Left ventricle myocardium superior (tissue), 1 donor: ENCODE data around the gene OR10C1. TPM values are rescaled to one million over a fixed set of nuclear protein-coding genes. Genes with fewer than 3 reads are reported as not detected.
"Not testable (repeated sequence)": the region's sequence is repeated elsewhere in the genome, so short reads cannot be mapped to it uniquely, and the experiment has no call there.

Source experiments
- ATAC-seq: fragments of 200-7000 bp; cut with Tn5 transposase; one replicate; pipeline ENCODE4 v1.9.1; 2020; ENCODE audit warnings: mild to moderate bottlenecking, moderate library complexity
- DNase-seq: peaks from one replicate; pipeline ENCODE4 v3.0.0-alpha.2; 2020
- intact Hi-C: fragments of 100-400 bp; cut with micrococcal nuclease; formaldehyde crosslinking; loops from one replicate; pipeline ENCODE4 v1.11.0; 2022
- long read RNA-seq: library from polyadenylated mRNA; unstranded; transcript quantifications from one replicate; pipeline ENCODE4 v2.0.0, GENCODE V29; 2021
- total RNA-seq: library from RNA; stranded (reverse); fragmentation: NEBNext Ultra II Directional; extraction: Animal tissue kit (Norgen Biotek cat#: 25700); gene quantifications from one replicate; pipeline ENCODE4 v1.2.1, GENCODE V29; 2021
- donor health status: DM: no; HTN: yes; CAD: no; lungs with severe emphysema.

Gene OR10C1, protein sequence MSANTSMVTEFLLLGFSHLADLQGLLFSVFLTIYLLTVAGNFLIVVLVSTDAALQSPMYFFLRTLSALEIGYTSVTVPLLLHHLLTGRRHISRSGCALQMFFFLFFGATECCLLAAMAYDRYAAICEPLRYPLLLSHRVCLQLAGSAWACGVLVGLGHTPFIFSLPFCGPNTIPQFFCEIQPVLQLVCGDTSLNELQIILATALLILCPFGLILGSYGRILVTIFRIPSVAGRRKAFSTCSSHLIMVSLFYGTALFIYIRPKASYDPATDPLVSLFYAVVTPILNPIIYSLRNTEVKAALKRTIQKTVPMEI
- total RNA-seq = not detected
- long read RNA-seq = 0 reads

DNA sequence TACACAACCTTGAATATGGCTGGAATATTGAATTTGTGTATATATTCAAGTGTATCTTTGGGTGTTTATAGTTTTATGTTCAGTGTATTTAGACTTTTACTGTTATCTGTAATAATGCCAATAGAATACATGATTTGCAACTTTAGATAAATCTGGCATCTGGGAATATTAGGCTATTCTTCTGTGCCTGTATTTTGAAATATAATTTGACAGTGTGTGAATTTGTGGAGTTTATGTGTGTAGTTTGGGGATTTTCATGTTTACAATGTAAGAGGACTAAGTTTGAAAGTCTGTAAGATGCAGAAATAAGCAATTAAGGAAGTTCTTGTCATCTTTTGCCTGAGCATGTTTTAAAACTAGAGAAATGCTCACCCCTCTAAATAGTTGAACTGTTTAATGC, at the start of gene OR10C1:
Gene OR10C1, plus strand, starts transcription at position 301 of the 400 bp plus-strand sequence. CDS start 710 bp downstream, outside the sequence.
- DNase-seq (no peak), ATAC-seq (no peak)
- intact Hi-C loops = no loop called here

DNA sequence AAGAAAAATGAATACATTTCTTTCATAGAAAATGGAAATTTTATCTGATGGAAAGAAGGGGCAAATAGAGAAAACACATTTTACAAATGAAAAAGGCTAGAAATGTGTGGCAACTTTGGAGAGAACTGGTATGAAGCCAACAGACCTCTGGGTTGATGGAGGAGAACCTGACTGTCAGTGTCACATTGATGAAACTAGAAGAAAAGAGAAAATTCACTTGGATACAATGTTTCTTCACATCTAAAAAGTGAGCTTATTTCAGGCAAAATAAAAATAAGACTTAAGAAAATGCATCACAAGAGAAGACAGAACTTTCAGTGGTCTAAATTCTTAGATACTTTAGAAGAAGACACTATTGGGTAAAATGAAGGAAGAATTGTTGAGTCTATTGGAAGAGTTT, 43.8 kb upstream of the OR10C1 start, which contains the start of gene OR12D2:
Gene OR12D2, plus strand, starts transcription at position 301 of the 400 bp plus-strand sequence. CDS start 1,069 bp downstream, outside the sequence.
- DNase-seq (no peak), ATAC-seq (no peak)
- intact Hi-C loops = no loop called here

DNA sequence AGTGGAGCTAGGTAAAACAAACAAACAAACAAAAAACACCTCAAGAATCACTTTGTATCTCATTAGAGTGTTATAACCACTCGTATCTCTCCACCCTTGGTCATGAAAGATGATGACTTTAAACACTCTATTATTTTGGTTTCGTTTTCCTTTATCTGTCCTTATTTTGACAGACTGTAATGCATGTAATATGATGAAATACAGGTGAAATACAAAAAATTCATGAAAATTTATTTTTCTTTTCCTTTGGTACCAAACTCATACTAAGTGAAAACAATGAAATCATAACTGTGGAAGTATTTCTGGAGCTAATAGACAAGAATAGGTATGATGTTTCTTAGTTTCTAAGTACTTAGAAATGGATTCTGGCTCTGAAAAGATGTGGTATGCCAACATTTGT, 39.6 kb upstream of the OR10C1 start:
- intact Hi-C loops = no loop called here
- no peak for ATAC-seq

DNA sequence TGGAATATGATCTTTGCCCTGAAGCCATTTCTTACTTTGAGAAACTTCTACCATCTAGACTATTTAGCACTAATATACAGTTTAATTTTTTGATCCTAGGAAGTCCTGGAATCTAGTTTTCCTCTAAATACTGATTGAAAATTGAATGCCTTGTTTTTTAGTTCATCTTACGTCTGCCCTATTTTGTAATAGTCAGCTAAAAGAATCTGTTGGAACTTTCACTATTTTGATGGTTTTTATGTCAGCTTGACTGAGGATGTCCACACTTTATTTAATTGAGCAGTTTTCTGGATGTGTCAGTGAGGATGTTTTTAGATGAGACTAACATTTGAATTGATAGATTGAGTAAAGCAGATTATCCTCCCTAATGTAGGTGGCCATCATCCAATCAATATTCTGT, 35.3 kb upstream of the OR10C1 start:
- DNase-seq (no peak), ATAC-seq (no peak)
- intact Hi-C loops = no loop called here

More for the DNA sequence above, 39.6 kb upstream of the OR10C1 start:
- no peak for DNase-seq

DNA sequence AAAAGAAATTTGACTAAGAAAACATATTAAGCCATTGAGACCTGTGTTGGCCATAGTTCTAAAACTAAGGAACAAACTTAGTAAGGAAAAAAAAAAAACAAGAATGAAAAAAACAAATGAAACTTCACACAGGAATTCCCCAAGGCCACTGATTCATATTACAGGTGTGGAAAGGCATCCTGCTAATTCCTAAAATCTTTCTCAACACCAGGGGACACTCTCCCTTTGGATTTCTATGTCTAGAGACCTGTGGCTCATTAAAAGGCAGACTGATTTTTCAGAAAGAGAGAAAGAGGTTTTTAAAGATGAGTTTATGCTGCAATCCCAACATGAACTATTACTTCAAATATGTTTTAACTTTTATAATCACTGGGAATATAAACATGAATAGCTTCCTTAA, 24.5 kb upstream of the OR10C1 start, which contains the start of gene OR12D1:
Gene OR12D1, plus strand, starts transcription at position 341 of the 400 bp plus-strand sequence.
- ATAC-seq = no peak
- DNase-seq = no peak
- intact Hi-C loops = no loop called here

DNA sequence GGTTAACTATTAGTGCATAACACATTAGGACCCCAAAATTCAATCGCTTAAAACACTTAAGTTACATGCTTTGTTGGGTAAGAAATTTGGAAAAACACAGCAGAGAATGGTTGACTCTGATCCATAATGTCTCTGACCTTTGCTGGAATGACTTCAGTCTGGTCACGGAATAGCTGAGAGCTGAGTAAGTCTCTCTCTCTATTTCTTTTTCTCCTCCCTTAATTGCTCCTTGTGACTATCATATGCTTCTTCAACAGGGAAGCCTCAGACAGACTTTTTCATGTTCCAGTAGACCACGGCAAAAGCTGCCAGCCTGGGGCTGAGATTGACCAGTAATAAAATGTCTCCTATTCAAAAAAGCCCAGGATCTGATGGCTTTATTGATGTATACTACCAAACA, 19.6 kb upstream of the OR10C1 start:
- intact Hi-C loops = no loop called here

DNA sequence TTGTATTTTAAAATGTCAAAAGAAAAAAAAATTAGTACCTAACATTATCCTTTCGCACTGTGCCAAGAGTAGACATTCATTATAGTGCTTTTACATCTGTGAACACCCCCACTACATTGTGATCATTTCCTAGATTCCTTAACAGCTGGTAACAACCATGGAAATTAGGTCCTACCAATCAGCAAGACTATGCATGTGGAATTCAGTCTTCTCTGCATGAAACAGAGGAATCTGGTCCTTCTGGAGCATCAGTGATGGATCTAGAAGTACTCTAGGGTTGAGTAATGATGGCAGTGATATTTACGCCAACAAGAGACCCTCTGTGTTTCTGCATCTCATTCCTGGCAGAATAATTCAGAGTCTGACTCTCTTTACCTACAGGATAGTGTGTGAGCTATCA, 14.9 kb upstream of the OR10C1 start:
- ATAC-seq (no peak), DNase-seq (no peak)
- intact Hi-C loops = no loop called here

More for the DNA sequence above, 19.6 kb upstream of the OR10C1 start:
- no peak for ATAC-seq
- no peak for DNase-seq

DNA sequence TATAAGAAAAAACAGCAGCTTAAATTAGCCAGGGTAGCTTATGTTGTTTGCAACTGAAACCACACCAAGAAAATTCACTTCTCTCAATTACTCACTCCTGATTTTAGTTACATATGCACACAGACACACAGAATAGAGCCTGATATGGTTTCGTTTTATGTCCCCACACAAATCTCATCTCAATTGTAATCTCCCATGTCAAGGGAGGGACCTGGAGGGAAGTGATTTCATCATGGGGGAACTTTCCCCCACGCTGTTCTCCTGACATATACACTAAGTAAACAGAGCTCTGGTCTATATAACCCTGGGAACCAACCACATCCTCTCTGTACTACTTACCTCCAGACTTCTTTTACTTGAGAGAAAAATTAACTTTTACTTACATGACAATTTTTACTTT, 14.5 kb upstream of the OR10C1 start:
- ATAC-seq = no peak
- intact Hi-C loops = no loop called here
- no peak for DNase-seq

DNA sequence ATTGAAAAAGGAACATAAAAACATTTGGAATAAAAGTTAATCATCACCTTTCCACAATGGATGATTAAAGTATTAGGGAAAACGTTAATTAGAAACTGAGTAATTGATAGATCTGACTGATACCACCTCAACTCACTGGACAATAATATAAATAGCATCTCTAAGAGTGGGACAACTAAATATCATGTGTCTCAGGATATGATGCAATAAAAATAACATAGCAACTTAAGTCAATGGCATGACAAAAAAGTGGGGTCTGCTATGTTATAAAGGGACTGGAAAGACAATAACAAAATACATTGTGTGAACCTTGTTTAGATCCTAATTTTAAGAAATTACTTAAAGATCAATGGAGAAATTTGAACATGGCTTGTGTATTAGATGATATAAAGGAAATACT, 14.0 kb upstream of the OR10C1 start:
- DNase-seq = no peak
- ATAC-seq = no peak
- intact Hi-C loops = no loop called here

DNA sequence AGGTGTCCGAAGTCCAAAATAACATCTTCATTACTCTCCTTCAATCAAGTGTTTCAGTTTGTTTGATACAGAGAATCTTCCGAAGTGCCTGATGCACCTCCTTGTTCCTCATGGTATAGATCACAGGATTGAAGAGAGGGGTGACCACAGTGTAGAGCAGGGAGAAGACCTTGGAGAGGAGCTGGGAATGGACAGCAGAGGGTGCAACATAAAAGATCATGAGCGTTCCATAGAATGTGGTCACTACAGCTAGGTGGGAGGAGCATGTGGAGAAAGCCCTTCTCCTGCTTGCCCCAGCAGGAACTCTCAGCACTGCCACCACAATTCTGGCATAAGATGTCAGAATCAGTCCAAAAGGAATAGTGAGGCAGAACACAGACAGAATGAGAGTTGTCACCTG, 12.5 kb upstream of the OR10C1 start:
- intact Hi-C loops = no loop called here
- ATAC-seq = no peak

DNA sequence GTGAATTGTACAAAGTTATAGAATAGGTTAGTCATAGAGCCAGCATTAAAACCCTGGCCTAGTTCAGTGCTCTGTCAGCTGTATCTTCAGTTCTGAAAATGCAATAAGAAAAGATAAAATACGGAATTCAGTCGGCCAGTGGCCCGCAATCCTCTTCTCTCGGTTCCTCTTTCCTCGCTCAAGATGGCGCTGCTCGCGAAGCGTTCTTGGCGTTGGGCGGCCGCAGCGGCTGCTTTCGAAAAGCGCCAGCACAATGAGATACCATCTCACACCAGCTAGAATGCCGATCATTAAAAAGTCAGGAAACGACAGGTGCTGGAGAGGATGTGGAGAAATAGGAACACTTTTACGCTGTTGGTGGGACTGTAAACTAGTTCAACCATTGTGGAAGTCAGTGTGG, 2.4 kb upstream of the OR10C1 start:
- ATAC-seq, intact Hi-C loops, DNase-seq: not testable (repeated sequence)

More for the DNA sequence above, 12.5 kb upstream of the OR10C1 start:
- DNase-seq = no peak

DNA sequence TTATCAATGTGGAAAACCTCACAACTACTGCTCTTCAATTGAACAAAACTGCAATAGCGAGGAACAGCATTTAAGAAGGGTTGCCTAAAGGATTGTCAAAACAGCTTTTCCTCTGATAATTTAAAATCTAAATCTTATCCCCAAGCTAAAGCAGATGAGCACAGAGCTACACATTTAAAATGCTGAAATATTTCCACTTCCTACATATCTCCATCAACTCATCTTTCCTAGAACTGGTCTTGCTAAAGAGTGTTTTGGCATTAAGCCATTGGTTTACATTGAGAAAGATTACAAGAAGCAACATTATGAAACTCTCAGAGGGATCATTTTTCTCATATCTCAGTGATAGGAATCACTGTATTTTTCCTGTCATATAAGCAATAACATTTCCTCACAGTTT, 3.6 kb downstream of the OR10C1 start:
- no peak for DNase-seq
- intact Hi-C loops = no loop called here
- ATAC-seq = no peak

DNA sequence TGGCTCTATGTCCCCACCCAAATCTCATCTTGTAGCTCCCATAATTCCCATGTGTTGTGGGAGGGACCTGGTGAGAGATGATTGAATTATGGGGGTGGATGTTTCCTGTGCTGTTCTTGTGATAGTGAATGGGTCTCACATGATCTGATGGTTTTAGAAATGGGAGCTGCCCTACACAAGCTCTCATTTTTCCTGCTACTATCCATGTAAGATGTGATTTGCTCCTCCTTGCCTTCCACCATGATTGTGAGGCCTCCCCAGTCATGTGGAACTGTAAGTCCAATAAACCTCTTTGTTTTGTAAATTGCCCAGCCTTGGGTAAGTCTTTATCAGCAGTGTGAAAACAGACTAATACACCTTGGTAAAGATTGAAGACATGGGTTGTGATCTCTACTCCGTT, 4.9 kb downstream of the OR10C1 start:
- ATAC-seq, DNase-seq, intact Hi-C loops: not testable (repeated sequence)

DNA sequence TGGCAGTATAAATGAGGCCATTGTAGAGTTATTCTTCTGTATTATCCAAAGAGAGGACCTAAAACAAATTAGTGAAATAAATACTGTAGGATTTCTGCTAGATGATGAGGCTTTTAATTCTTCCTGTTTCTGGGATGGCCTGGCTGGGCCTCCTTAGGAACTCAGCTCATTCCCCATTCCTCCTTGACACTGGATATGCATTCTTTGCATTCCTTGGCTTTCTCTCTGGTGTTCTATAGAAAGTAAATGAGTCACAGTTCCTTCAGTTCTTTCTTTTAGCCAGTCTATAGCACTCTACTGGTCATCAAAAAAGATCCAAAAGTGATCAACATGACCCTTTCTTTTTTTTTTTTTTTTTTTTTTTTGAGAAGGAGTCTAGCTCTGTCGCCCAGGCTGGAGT, 8.6 kb downstream of the OR10C1 start:
- intact Hi-C loops = no loop called here
- no peak for DNase-seq
- no peak for ATAC-seq

DNA sequence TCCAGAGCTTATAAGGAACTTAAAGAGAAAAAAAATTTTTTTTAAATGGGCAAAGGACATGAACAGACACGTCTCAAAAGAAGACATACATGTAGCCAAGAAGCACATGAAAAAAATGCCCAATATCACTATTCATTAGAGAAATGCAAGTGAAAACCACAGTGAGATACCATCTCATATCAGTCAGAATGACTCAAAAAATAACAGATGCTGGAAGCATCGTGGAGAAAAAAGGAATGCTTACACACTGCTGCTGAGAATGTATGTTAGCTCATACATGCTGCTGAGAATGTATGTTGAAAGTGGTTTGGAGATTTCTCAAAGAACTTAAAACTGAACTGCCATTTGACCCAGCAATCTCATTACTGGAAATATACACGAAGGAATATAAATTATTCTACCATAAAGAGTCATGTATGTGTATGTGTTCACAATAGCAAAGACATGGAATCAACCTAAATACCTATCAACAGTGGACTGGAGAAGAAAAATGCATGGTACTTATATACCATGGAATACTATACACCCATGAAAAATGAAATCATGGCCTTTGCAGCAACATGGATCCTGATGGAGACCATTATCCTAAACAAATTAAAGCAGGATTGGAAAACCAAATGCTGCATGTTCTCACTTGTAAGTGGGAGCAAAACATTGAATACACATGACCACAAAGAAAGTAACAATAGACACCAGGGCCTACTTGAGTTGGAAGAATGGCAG, 12.5 kb downstream of the OR10C1 start:
- ATAC-seq (no peak), DNase-seq (no peak)
- intact Hi-C loops = no loop called here

DNA sequence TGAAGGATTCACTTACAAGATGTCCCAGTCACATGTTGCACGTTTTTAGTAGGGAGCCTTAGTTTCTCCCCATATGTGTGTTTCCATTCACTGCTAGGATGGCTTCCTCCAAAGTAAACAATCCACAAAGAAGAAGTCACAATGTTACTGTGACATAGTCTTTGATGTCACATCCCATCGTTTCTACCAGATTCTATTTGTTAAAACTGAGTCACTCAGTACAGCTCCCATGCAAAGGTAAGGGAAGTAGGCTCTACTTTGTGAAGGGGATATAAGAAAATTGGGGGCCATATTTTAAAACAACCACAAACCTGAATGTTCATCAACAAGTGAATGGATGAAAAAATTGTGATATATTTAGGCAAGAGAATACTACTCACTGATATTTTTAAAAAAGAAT, 17.9 kb downstream of the OR10C1 start, which contains the start of the genes OR11A1 and OR2H1:
Gene OR11A1, minus strand, starts transcription at position 101 of the 400 bp plus-strand sequence. CDS start 29,430 bp downstream, outside the sequence.
Gene OR2H1, plus strand, starts transcription at position 185 of the 400 bp plus-strand sequence. CDS start 4,615 bp downstream, outside the sequence.
- intact Hi-C loops = no loop called here
- ATAC-seq (no peak), DNase-seq (no peak)

DNA sequence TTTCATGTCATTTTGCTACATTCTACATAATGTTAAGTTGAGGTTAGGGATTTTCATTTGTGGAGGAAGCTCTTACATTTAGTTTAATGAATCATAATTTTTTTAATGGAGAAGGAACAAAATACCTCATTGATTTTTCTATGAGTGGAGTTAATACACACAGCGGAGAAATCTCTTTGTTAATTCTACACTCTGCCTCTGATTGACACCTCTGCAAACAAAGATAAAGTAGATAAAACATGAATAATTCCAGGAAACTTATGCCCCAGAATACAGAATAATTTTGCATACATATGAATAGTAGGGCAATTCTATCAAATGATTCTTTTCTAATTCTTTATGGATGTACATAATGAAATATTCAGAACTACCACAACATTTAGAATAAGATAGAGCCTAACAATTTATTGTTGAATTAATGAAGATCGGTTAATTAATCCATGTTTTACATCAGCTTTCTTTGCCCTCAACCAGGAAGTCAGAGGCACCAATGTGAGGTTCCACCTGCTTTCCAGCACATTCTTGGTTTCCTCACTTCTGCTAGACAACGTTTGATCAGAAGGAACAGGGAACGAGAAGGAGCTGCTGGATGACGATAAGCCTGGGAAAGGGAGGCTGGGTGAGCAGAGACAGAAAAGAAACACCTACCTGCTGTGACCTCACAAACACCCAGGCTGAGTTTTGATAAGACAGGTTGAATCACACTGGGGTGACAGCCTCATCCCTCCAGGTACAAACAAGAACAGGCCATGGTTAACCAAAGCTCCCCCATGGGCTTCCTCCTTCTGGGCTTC, 22.1 kb downstream of the OR10C1 start:
- intact Hi-C loops = no loop called here

DNA sequence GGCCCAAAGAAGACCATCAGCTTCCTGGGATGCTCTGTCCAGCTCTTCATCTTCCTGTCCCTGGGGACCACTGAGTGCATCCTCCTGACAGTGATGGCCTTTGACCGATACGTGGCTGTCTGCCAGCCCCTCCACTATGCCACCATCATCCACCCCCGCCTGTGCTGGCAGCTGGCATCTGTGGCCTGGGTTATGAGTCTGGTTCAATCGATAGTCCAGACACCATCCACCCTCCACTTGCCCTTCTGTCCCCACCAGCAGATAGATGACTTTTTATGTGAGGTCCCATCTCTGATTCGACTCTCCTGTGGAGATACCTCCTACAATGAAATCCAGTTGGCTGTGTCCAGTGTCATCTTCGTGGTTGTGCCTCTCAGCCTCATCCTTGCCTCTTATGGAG, 22.9 kb downstream of the OR10C1 start:
- intact Hi-C loops = no loop called here
- DNase-seq (no peak), ATAC-seq (no peak)

More for the DNA sequence above, 22.1 kb downstream of the OR10C1 start:
- no peak for ATAC-seq
- no peak for DNase-seq

DNA sequence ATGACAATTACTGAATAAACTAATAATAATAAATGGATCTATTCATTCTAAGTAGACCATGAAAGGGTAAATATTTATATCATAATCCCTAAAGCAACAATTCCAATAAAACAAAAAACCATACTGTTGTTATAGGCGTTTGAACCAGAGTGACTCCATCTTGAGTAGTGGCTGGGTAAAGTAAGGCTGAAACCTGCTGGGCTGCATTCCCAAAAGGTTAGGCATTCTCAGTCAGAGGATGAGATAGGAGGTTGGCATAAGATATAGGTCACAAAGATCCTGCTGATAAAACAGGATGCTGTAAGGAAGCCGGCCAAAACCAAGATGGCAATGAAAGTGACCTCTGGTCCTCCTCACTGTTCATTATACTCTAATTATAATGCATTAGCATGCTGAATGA, 26.2 kb downstream of the OR10C1 start:
- no peak for DNase-seq
- ATAC-seq = no peak
- intact Hi-C loops = no loop called here
